Trophoblast cell (in vitro differentiated cells and primary cell): ENCODE results near the gene SRCIN1.
A peak's percentile ranks its signal among the peaks of the same experiment; 100 is the strongest.

Experiments
- DNase-seq, 2 donors: peaks; one replicate each; pipeline ENCODE4 v3.0.0-alpha.2; 2016
- H2AFZ ChIP-seq: 2 replicates; pipeline ENCODE4 v1.6.1; 2013; ENCODE audit warnings: low read length, moderate library complexity, mild to moderate bottlenecking; ENCODE audit not compliant: insufficient read depth, poor library complexity
- H2AK5ac ChIP-seq: 2 replicates; pipeline ENCODE4 v1.6.1; 2013; ENCODE audit warnings: mild to moderate bottlenecking, low read length
- H2BK120ac ChIP-seq: 2 replicates; pipeline ENCODE4 v1.6.1; 2013; ENCODE audit warnings: low read length, mild to moderate bottlenecking, moderate library complexity; ENCODE audit not compliant: insufficient read depth, poor library complexity
- H2BK12ac ChIP-seq: 2 replicates; pipeline ENCODE4 v1.6.1; 2013; ENCODE audit warnings: mild to moderate bottlenecking, low read length, moderate library complexity
- H2BK5ac ChIP-seq: 2 replicates; pipeline ENCODE4 v1.6.1; 2013; ENCODE audit warnings: low read length, low read depth, moderate library complexity, mild to moderate bottlenecking; ENCODE audit not compliant: poor library complexity
- H3K14ac ChIP-seq: 2 replicates; pipeline ENCODE4 v1.6.1; 2013; ENCODE audit warnings: mild to moderate bottlenecking, low read length
- H3K18ac ChIP-seq: 2 replicates; pipeline ENCODE4 v1.6.1; 2013; ENCODE audit warnings: mild to moderate bottlenecking, low read length
- H3K23ac ChIP-seq: 2 replicates; pipeline ENCODE4 v1.6.1; 2013; ENCODE audit warnings: low read length
- H3K27ac ChIP-seq: 2 replicates; pipeline ENCODE4 v1.5.1; 2013; ENCODE audit warnings: low read depth, mild to moderate bottlenecking, inconsistent platforms, low read length, moderate library complexity
- H3K27me3 ChIP-seq: 2 replicates; pipeline ENCODE4 v1.6.1; 2013; ENCODE audit warnings: inconsistent platforms, mild to moderate bottlenecking, low read length, moderate library complexity; ENCODE audit not compliant: insufficient read depth
- H3K36me3 ChIP-seq, 2 experiments: 1 replicate in 1 of 2; 2 replicates in 1 of 2; pipeline ENCODE4 v1.6.1; 2013; ENCODE audit warnings: low read length in 2 of 2, mild to moderate bottlenecking in 2 of 2, moderate library complexity in 1 of 2; ENCODE audit not compliant: insufficient read depth in 2 of 2, control insufficient read depth in 1 of 2
- H3K4ac ChIP-seq: 2 replicates; pipeline ENCODE4 v1.6.1; 2013; ENCODE audit warnings: low read depth, mild to moderate bottlenecking, low read length, moderate library complexity
- H3K4me1 ChIP-seq, 2 experiments: 1 replicate in 1 of 2; 2 replicates in 1 of 2; pipeline ENCODE4 v1.6.1; 2013; ENCODE audit warnings: low read length in 2 of 2, mild to moderate bottlenecking in 2 of 2, moderate library complexity in 1 of 2; ENCODE audit not compliant: insufficient read depth in 2 of 2, control insufficient read depth in 1 of 2
- H3K4me2 ChIP-seq: 2 replicates; pipeline ENCODE4 v1.6.1; 2013; ENCODE audit warnings: inconsistent platforms, mild to moderate bottlenecking, low read length, moderate library complexity
- H3K4me3 ChIP-seq: 2 replicates; pipeline ENCODE4 v1.5.1; 2013; ENCODE audit warnings: mild to moderate bottlenecking, low read depth, low read length, inconsistent platforms
- H3K79me1 ChIP-seq: one replicate; pipeline ENCODE4 v1.6.1; 2013; ENCODE audit warnings: low read length
- H3K79me2 ChIP-seq: 2 replicates; pipeline ENCODE4 v1.6.1; 2013; ENCODE audit warnings: low read length, mild to moderate bottlenecking; ENCODE audit not compliant: control insufficient read depth, insufficient read depth, poor library complexity
- H3K9ac ChIP-seq: 2 replicates; pipeline ENCODE4 v1.6.1; 2013; ENCODE audit warnings: mild to moderate bottlenecking, low read length
- H3K9me3 ChIP-seq: 2 replicates; pipeline ENCODE4 v1.6.1; 2013; ENCODE audit warnings: low read depth, mild to moderate bottlenecking, control low read depth, inconsistent platforms, low read length; ENCODE audit not compliant: insufficient read depth
- H4K12ac ChIP-seq: 2 replicates; pipeline ENCODE4 v1.6.1; 2013; ENCODE audit warnings: low read depth, mild to moderate bottlenecking, low read length, moderate library complexity
- H4K8ac ChIP-seq: 2 replicates; pipeline ENCODE4 v1.6.1; 2013; ENCODE audit warnings: low read depth, mild to moderate bottlenecking, low read length, moderate library complexity
- H4K91ac ChIP-seq: one replicate; pipeline ENCODE4 v1.6.1; 2013; ENCODE audit warnings: low read depth, mild to moderate bottlenecking, low read length, moderate library complexity
- WGBS: extraction: QIAGEN DNeasy Blood & Tissue Kit; methylation state at CpG from one replicate; pipeline ENCODE4 v1.1.7; 2013; ENCODE audit warnings: missing lambda C conversion rate; ENCODE audit not compliant: insufficient read length, insufficient coverage; ENCODE audit errors: extremely low coverage; 5-methylcytosine and 5-hydroxymethylcytosine counted together

Gene SRCIN1

GRCh38 chr17:38599398-38599856, 6.3 kb downstream of the SRCIN1 start:
- H3K27me3 ChIP-seq: peaks cover 8% of the 10 kb centered on the region
- WGBS: no CpG with 5 or more reads among the region's 9 CpGs

GRCh38 chr17:38598995-38599394, 6.8 kb downstream of the SRCIN1 start:
- Histone ChIP-seq H3K4me2 (no peak overlapping the region), H3K79me1 (no peaks in the 10 kb centered on the region), H3K14ac (no peak overlapping the region), H3K79me2 (no peaks in the 10 kb centered on the region), H4K12ac (no peak overlapping the region), H3K4ac (no peak overlapping the region), H3K23ac (no peak overlapping the region), H3K4me3 (no peak overlapping the region), H3K36me3 (no peaks in the 10 kb centered on the region), H3K9ac (no peak overlapping the region), H3K4me1 (peaks cover 16 to 18% of the 10 kb centered on the region in 2 experiments), H3K9me3 (no peaks in the 10 kb centered on the region), H4K8ac (no peak overlapping the region), H3K27me3 (peaks cover 3% of the 10 kb centered on the region), H2BK120ac (no peak overlapping the region), H3K27ac (no peak overlapping the region), H2BK5ac (no peak overlapping the region), H2BK12ac (no peak overlapping the region), H2AFZ (no peak overlapping the region), H3K18ac (no peak overlapping the region), H2AK5ac (no peak overlapping the region), H4K91ac (no peak overlapping the region)
- WGBS: no CpG with 5 or more reads among the region's 3 CpGs
- no peak for DNase-seq

More at GRCh38 chr17:38599398-38599856, 6.3 kb downstream of the SRCIN1 start:
- Histone ChIP-seq H4K12ac (no peak overlapping the region), H2BK12ac (no peak overlapping the region), H3K4me1 (peaks cover 16 to 18% of the 10 kb centered on the region in 2 experiments), H2AK5ac (no peak overlapping the region), H2AFZ (no peak overlapping the region), H3K9me3 (no peaks in the 10 kb centered on the region), H3K4me3 (no peak overlapping the region), H2BK120ac (no peak overlapping the region), H3K14ac (no peak overlapping the region), H3K27ac (no peak overlapping the region), H3K9ac (no peak overlapping the region), H4K8ac (no peak overlapping the region), H3K4me2 (no peak overlapping the region), H3K79me2 (no peaks in the 10 kb centered on the region), H3K23ac (no peak overlapping the region), H3K79me1 (no peaks in the 10 kb centered on the region), H3K36me3 (no peaks in the 10 kb centered on the region), H4K91ac (no peak overlapping the region), H2BK5ac (no peak overlapping the region), H3K18ac (no peak overlapping the region), H3K4ac (no peak overlapping the region)
- no peak for DNase-seq

GRCh38 chr17:38598536-38598935, 7.2 kb downstream of the SRCIN1 start:
- Histone ChIP-seq H3K4me2 (no peak overlapping the region), H2BK5ac (no peak overlapping the region), H2AFZ (no peak overlapping the region), H2AK5ac (no peak overlapping the region), H3K9me3 (no peaks in the 10 kb centered on the region), H3K18ac (no peak overlapping the region), H4K12ac (no peak overlapping the region), H3K23ac (no peak overlapping the region), H4K8ac (no peak overlapping the region), H3K36me3 (no peaks in the 10 kb centered on the region), H2BK120ac (no peak overlapping the region), H3K4ac (no peak overlapping the region), H3K14ac (no peak overlapping the region), H3K79me1 (no peaks in the 10 kb centered on the region), H3K9ac (no peak overlapping the region), H3K27me3 (no peaks in the 10 kb centered on the region), H3K4me3 (no peak overlapping the region), H3K27ac (no peak overlapping the region), H2BK12ac (no peak overlapping the region), H3K4me1 (peaks cover 16 to 18% of the 10 kb centered on the region in 2 experiments), H4K91ac (no peak overlapping the region), H3K79me2 (no peaks in the 10 kb centered on the region)
- no CpG with 5 or more reads among the region's 4 CpGs for WGBS
- peak; percentile 76 to 86 for DNase-seq

GRCh38 chr17:38597375-38597774, 8.4 kb downstream of the SRCIN1 start:
- H3K4me1 ChIP-seq: peaks cover 13 to 18% of the 10 kb centered on the region in 2 experiments
- no peak overlapping the region for H2AFZ ChIP-seq
- H3K14ac ChIP-seq: no peak overlapping the region
- WGBS: no CpG with 5 or more reads among the region's 1 CpG
- no peaks in the 10 kb centered on the region for H3K9me3 ChIP-seq
- no peak overlapping the region for H2BK5ac ChIP-seq
- no peaks in the 10 kb centered on the region for H3K36me3 ChIP-seq
- H2AK5ac ChIP-seq: no peak overlapping the region
- H4K91ac ChIP-seq: no peak overlapping the region
- H2BK120ac ChIP-seq: no peak overlapping the region
- H3K4me2 ChIP-seq: no peak overlapping the region
- H3K79me1 ChIP-seq: no peaks in the 10 kb centered on the region
- no peaks in the 10 kb centered on the region for H3K27me3 ChIP-seq
- no peak overlapping the region for H3K9ac ChIP-seq
- H4K8ac ChIP-seq: no peak overlapping the region
- no peak overlapping the region for H3K27ac ChIP-seq
- H4K12ac ChIP-seq: no peak overlapping the region
- no peak overlapping the region for H3K23ac ChIP-seq
- H3K4me3 ChIP-seq: no peak overlapping the region
- H3K18ac ChIP-seq: no peak overlapping the region
- H2BK12ac ChIP-seq: no peak overlapping the region
- no peak for DNase-seq
- H3K79me2 ChIP-seq: no peaks in the 10 kb centered on the region
- H3K4ac ChIP-seq: no peak overlapping the region
